K562 (cell line): ENCODE results near the gene ENTPD8. TPM values are rescaled to one million over a fixed set of nuclear protein-coding genes. Genes with fewer than 3 reads are reported as not detected.
A peak's percentile ranks its signal among the peaks of the same experiment; 100 is the strongest.

ENCODE experiments used
- ATF1 ChIP-seq, 2 experiments: fragments of 450-650 bp in 1 of 2; IDR thresholded peaks; 2 replicates each; pipeline ENCODE4 v1.6.1; 2016; ENCODE audit warnings: missing compliant biosample characterization in 1 of 2, missing genetic modification characterization in 1 of 2
- CCAR2 ChIP-seq: fragments of 200-400 bp; formaldehyde crosslinking; IDR thresholded peaks from 2 replicates; pipeline ENCODE4 v1.6.1; 2017; ENCODE audit warnings: mild to moderate bottlenecking, low read depth, low read length
- GABPB2 ChIP-seq: fragments of 250-450 bp; sonication (Bioruptor Pico); conservative IDR thresholded peaks from 2 replicates; pipeline ENCODE4 v1.5.1; 2021; ENCODE audit warnings: mild to moderate bottlenecking
- HMG20B ChIP-seq: fragments of 250-450 bp; sonication (Bioruptor Pico); IDR thresholded peaks from 2 replicates; pipeline ENCODE4 v1.5.0; 2021; ENCODE audit warnings: mild to moderate bottlenecking
- ILF3 ChIP-seq: fragments of 450-650 bp; IDR thresholded peaks from 2 replicates; pipeline ENCODE4 v1.6.1; 2018; ENCODE audit warnings: antibody characterized with exemption, mild to moderate bottlenecking, moderate library complexity, borderline replicate concordance
- KAT8 ChIP-seq: fragments of 450-650 bp; IDR thresholded peaks from 2 replicates; pipeline ENCODE4 v1.6.1; 2016; ENCODE audit warnings: low read depth, mild to moderate bottlenecking
- KLF13 ChIP-seq: fragments of 450-650 bp; IDR thresholded peaks from 2 replicates; pipeline ENCODE4 v1.6.1; 2016; ENCODE audit warnings: missing genetic modification characterization, low read depth, mild to moderate bottlenecking, missing compliant biosample characterization, moderate library complexity, borderline replicate concordance
- MBD2 ChIP-seq: sonication (generic); IDR thresholded peaks from 2 replicates; pipeline ENCODE4 v1.6.1; 2016; ENCODE audit warnings: low read depth, borderline replicate concordance
- MCM2 ChIP-seq: fragments of 450-650 bp; IDR thresholded peaks from 2 replicates; pipeline ENCODE4 v1.6.1; 2017; ENCODE audit warnings: low read depth, mild to moderate bottlenecking
- NFATC3 ChIP-seq: fragments of 450-650 bp; IDR thresholded peaks from 2 replicates; pipeline ENCODE4 v1.6.1; 2017; ENCODE audit warnings: mild to moderate bottlenecking
- NFIC ChIP-seq: fragments of 450-650 bp; IDR thresholded peaks from 2 replicates; pipeline ENCODE4 v1.6.1; 2017; ENCODE audit warnings: mild to moderate bottlenecking, inconsistent platforms
- NR3C1 ChIP-seq: sonication (generic); formaldehyde crosslinking; IDR thresholded peaks from 2 replicates; pipeline ENCODE4 v1.8.1; 2022; ENCODE audit warnings: missing genetic modification reagents
- RAD21 ChIP-seq, 2 experiments: fragments of 250-450 bp in 1 of 2; fragments of 450-650 bp in 1 of 2; sonication (Bioruptor Pico) in 1 of 2; formaldehyde crosslinking in 1 of 2; IDR thresholded peaks in 1 of 2; conservative IDR thresholded peaks in 1 of 2; 2 replicates each; pipeline versions ENCODE4 v1.4.0 to v1.8.0; 2020 to 2022; ENCODE audit warnings: mild to moderate bottlenecking in 2 of 2, moderate library complexity in 1 of 2
- SAFB ChIP-seq: fragments of 200-400 bp; formaldehyde crosslinking; IDR thresholded peaks from 2 replicates; pipeline ENCODE4 v1.6.1; 2017; ENCODE audit warnings: low read depth, low read length, borderline replicate concordance
- TARDBP ChIP-seq: fragments of 450-650 bp; IDR thresholded peaks from 2 replicates; pipeline ENCODE4 v1.6.1; 2016
- ZKSCAN8 ChIP-seq: fragments of 200-800 bp; sonication (Bioruptor generic); IDR thresholded peaks from 2 replicates; pipeline ENCODE4 v1.6.1; 2016; ENCODE audit warnings: missing genetic modification characterization, missing compliant biosample characterization
- ZNF347 ChIP-seq: fragments of 450-650 bp; formaldehyde crosslinking; IDR thresholded peaks from 2 replicates; pipeline ENCODE4 v1.4.0; 2020; ENCODE audit warnings: low read depth, mild to moderate bottlenecking, moderate library complexity
- ZNF354B ChIP-seq: fragments of 250-450 bp; sonication (Bioruptor Pico); IDR thresholded peaks from 2 replicates; pipeline ENCODE4 v1.4.0; 2020
- ZNF79 ChIP-seq: fragments of 250-450 bp; sonication (Bioruptor Pico); IDR thresholded peaks from 2 replicates; pipeline ENCODE4 v1.4.0; 2020; ENCODE audit warnings: low read depth, mild to moderate bottlenecking, moderate library complexity
- polyA plus RNA-seq, 8 experiments: library from polyadenylated mRNA; depleted of rRNA in 4 of 8; stranded (reverse) in 5 of 8; unstranded in 3 of 8; fragments of >200 nt; fragmentation: Nextera tagmentation in 2 of 8; fragmentation: Illumina TruSeq in 1 of 8; extraction: Ambion mirVana in 2 of 8; extraction: Trizol in 1 of 8; gene quantifications; 2 replicates each; pipeline versions ENCODE4 v1.2.1 to v1.2.3, GENCODE V29; 2011 to 2014; ENCODE audit warnings: inconsistent platforms in 1 of 8, missing spikeins in 1 of 8
- total RNA-seq, 7 experiments: library from RNA; depleted of rRNA in 6 of 7; stranded (reverse); fragments of >200 nt in 6 of 7; fragmentation: Illumina TruSeq in 2 of 7; extraction: Trizol in 2 of 7; gene quantifications; 2 replicates each; pipeline versions ENCODE4 v1.2.1 to v1.2.3, GENCODE V29; 2011 to 2021; ENCODE audit warnings: low replicate concordance in 1 of 7
- TF ChIP-seq, protein P1 (sequence below): fragments of 450-650 bp; IDR thresholded peaks from 2 replicates; pipeline ENCODE4 v1.6.1; 2016; ENCODE audit warnings: low read depth

ENTPD8 gene
- total and polyA plus RNA-seq, 9 of the 15 experiments (the other 6 are each of a cell fraction or from before 2014, with no cell fraction given) = 0.06 to 0.27 (median 0.19) TPM; not detected in 5

- TF ChIP-seq, protein P1, sequence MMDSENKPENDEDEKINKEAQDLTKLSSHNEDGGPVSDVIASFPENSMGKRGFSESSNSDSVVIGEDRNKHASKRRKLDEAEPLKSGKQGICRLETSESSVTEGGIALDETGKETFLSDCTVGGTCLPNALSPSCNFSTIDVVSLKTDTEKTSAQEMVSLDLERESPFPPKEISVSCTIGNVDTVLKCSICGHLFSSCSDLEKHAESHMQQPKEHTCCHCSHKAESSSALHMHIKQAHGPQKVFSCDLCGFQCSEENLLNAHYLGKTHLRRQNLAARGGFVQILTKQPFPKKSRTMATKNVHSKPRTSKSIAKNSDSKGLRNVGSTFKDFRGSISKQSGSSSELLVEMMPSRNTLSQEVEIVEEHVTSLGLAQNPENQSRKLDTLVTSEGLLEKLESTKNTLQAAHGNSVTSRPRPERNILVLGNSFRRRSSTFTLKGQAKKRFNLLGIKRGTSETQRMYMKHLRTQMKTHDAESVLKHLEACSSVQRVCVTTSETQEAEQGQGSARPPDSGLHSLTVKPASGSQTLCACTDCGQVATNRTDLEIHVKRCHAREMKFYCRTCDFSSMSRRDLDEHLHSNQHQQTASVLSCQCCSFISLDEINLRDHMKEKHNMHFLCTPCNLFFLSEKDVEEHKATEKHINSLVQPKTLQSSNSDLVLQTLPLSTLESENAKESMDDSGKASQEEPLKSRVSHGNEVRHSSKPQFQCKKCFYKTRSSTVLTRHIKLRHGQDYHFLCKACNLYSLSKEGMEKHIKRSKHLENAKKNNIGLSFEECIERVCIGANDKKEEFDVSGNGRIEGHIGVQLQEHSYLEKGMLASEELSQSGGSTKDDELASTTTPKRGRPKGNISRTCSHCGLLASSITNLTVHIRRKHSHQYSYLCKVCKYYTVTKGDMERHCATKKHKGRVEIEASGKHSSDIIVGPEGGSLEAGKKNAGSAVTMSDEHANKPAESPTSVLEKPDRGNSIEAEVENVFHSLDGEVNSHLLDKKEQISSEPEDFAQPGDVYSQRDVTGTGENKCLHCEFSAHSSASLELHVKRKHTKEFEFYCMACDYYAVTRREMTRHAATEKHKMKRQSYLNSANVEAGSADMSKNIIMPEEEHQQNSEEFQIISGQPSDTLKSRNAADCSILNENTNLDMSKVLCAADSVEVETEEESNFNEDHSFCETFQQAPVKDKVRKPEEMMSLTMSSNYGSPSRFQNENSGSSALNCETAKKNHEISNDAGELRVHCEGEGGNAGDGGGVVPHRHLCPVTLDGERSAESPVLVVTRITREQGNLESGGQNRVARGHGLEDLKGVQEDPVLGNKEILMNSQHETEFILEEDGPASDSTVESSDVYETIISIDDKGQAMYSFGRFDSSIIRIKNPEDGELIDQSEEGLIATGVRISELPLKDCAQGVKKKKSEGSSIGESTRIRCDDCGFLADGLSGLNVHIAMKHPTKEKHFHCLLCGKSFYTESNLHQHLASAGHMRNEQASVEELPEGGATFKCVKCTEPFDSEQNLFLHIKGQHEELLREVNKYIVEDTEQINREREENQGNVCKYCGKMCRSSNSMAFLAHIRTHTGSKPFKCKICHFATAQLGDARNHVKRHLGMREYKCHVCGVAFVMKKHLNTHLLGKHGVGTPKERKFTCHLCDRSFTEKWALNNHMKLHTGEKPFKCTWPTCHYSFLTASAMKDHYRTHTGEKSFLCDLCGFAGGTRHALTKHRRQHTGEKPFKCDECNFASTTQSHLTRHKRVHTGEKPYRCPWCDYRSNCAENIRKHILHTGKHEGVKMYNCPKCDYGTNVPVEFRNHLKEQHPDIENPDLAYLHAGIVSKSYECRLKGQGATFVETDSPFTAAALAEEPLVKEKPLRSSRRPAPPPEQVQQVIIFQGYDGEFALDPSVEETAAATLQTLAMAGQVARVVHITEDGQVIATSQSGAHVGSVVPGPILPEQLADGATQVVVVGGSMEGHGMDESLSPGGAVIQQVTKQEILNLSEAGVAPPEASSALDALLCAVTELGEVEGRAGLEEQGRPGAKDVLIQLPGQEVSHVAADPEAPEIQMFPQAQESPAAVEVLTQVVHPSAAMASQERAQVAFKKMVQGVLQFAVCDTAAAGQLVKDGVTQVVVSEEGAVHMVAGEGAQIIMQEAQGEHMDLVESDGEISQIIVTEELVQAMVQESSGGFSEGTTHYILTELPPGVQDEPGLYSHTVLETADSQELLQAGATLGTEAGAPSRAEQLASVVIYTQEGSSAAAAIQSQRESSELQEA = no peak
- TF ChIP-seq CCAR2 (no peak), ILF3 (no peak), NFIC (peak; percentile 86), ZNF347 (CRISPR knock-in tag) (no peak), ZNF354B (CRISPR knock-in tag) (no peak), ZNF79 (CRISPR knock-in tag) (no peak), KAT8 (no peak), KLF13 (tag) (no peak), MCM2 (no peak), ZKSCAN8 (no peak), RAD21 (CRISPR knock-in tag; conservative IDR thresholded peaks at IDR 0.05 in 1 of 2, IDR thresholded peaks at IDR 0.05 in 1 of 2) (no peak), MBD2 (no peak), HMG20B (CRISPR knock-in tag) (no peak), NFATC3 (no peak), SAFB (no peak; the same call in 1 of the 2 replicates), GABPB2 (CRISPR knock-in tag) (no peak), NR3C1 (CRISPR knock-in tag) (no peak), TARDBP (no peak), ATF1 (CRISPR knock-in tag; IDR thresholded peaks at IDR 0.05) (no peak), ATF1 (tag; IDR thresholded peaks at IDR 0.05) (peak; percentile 50)
Measured at GRCh38 chr9:137435980-137436760, 5.0 kb downstream of the ENTPD8 start (continued).
